Fibroblast of lung (primary cell): ENCODE data around the gene RAVER2. TPM values are rescaled to one million over a fixed set of nuclear protein-coding genes. Genes with fewer than 3 reads are reported as not detected.

ENCODE experiments used
- DNase-seq, 2 donors: peaks; one replicate each; pipeline versions ENCODE4 v3.0.0 to v3.0.0-alpha.2; 2010; ENCODE audit warnings: low read depth in 2 of 2
- H2AFZ ChIP-seq: 2 replicates; pipeline ENCODE4 v1.5.1; 2012; ENCODE audit warnings: low read length, control low read depth, inconsistent platforms
- H3K27ac ChIP-seq: 2 replicates; pipeline ENCODE4 v1.5.1; 2011; ENCODE audit warnings: low read length, control low read depth; ENCODE audit not compliant: insufficient read depth
- H3K27me3 ChIP-seq: 2 replicates; pipeline ENCODE4 v1.5.1; 2011; ENCODE audit warnings: mild to moderate bottlenecking, low read length; ENCODE audit not compliant: control insufficient read depth, insufficient read depth
- H3K36me3 ChIP-seq: 2 replicates; pipeline ENCODE4 v1.5.1; 2011; ENCODE audit warnings: low read length; ENCODE audit not compliant: control insufficient read depth, insufficient read depth
- H3K4me1 ChIP-seq: 2 replicates; pipeline ENCODE4 v1.5.1; 2011; ENCODE audit warnings: low read length; ENCODE audit not compliant: control insufficient read depth, insufficient read depth; ENCODE audit errors: extremely low read depth
- H3K4me2 ChIP-seq: 2 replicates; pipeline ENCODE4 v1.5.1; 2011; ENCODE audit warnings: low read length, control low read depth; ENCODE audit not compliant: insufficient read depth; ENCODE audit errors: extremely low read depth
- H3K4me3 ChIP-seq, 4 experiments: fragments of 200-600 bp in 1 of 4; sonication (generic) in 1 of 4; replicated peaks in 1 of 4; 2 replicates each; pipeline ENCODE4 v1.5.1; 2011 to 2016; ENCODE audit warnings: low read length in 4 of 4, low read depth in 3 of 4, mild to moderate bottlenecking in 3 of 4, control low read depth in 2 of 4, inconsistent platforms in 1 of 4, mixed read lengths in 1 of 4; ENCODE audit not compliant: insufficient read depth in 1 of 4; ENCODE audit errors: control extremely low read depth in 1 of 4
- H3K79me2 ChIP-seq: 2 replicates; pipeline ENCODE4 v1.5.1; 2012; ENCODE audit warnings: mild to moderate bottlenecking, low read length, inconsistent platforms; ENCODE audit not compliant: control insufficient read depth, insufficient read depth
- H3K9ac ChIP-seq: 2 replicates; pipeline ENCODE4 v1.5.1; 2011; ENCODE audit warnings: mild to moderate bottlenecking, low read length, control low read depth; ENCODE audit not compliant: insufficient read depth
- H3K9me3 ChIP-seq: 2 replicates; pipeline ENCODE4 v1.5.1; 2012; ENCODE audit warnings: low read depth, low read length; ENCODE audit not compliant: control insufficient read depth, insufficient read depth
- H4K20me1 ChIP-seq: 2 replicates; pipeline ENCODE4 v1.5.1; 2011; ENCODE audit warnings: low read length; ENCODE audit not compliant: control insufficient read depth, insufficient read depth; ENCODE audit errors: extremely low read depth
- CTCF ChIP-seq, 2 donors: IDR thresholded peaks in 1 of 2; conservative IDR thresholded peaks in 1 of 2; 1 replicate in 1 of 2; 2 replicates in 1 of 2; pipeline ENCODE4 v1.5.1; 2011 to 2012; ENCODE audit warnings: low read length in 2 of 2, control low read depth in 1 of 2, inconsistent platforms in 1 of 2, low read depth in 1 of 2, mild to moderate bottlenecking in 1 of 2
- EZH2 ChIP-seq: IDR thresholded peaks from 2 replicates; pipeline ENCODE4 v1.5.1; 2012; ENCODE audit warnings: low read length, control low read depth, mild to moderate bottlenecking; ENCODE audit errors: missing control alignments
- polyA plus RNA-seq, 2 donors: library from polyadenylated mRNA; depleted of rRNA in 1 of 2; stranded (reverse) in 1 of 2; unstranded in 1 of 2; fragments of >200 nt; gene quantifications; 2 replicates each; pipeline ENCODE4 v1.2.1, GENCODE V29; 2011 to 2012; ENCODE audit warnings: missing spikeins in 1 of 2
- total RNA-seq: library from RNA; depleted of rRNA; stranded (reverse); fragments of >200 nt; gene quantifications from 2 replicates; pipeline ENCODE4 v1.2.1, GENCODE V29; 2014

RAVER2 gene
- total and polyA plus RNA-seq, 2 donors (not counting 1 experiment from before 2014, with no cell fraction given) = 4.3 to 5.6 TPM

- peaks cover 15% of the 10 kb centered on the region for H3K36me3 ChIP-seq
Observed at GRCh38 chr1:64856553-64856952, 111.7 kb downstream of the RAVER2 start.

GRCh38 chr1:64857347-64857746, 112.5 kb downstream of the RAVER2 start:
- no peak overlapping the region for H3K9ac ChIP-seq
- no peaks in the 10 kb centered on the region for H3K27me3 ChIP-seq
- H3K4me1 ChIP-seq = no peaks in the 10 kb centered on the region
- H3K79me2 ChIP-seq = no peaks in the 10 kb centered on the region
- no peak overlapping the region for H3K27ac ChIP-seq
- no peak overlapping the region for H3K4me2 ChIP-seq
- TF ChIP-seq CTCF (conservative IDR thresholded peaks at IDR 0.05 in 1 of 2, IDR thresholded peaks at IDR 0.05 in 1 of 2; ENCODE audit: low read depth in 1 of 2, low read length in 2 of 2) = no peak
- no peak for TF ChIP-seq EZH2
- no peaks in the 10 kb centered on the region for H3K9me3 ChIP-seq
- peaks cover 15% of the 10 kb centered on the region for H3K36me3 ChIP-seq
- no peak for DNase-seq
- no peak overlapping the region for H3K4me3 ChIP-seq
- no peak overlapping the region for H2AFZ ChIP-seq
- H4K20me1 ChIP-seq = no peaks in the 10 kb centered on the region

More at GRCh38 chr1:64856553-64856952, 111.7 kb downstream of the RAVER2 start:
- Histone ChIP-seq H3K27me3 (no peaks in the 10 kb centered on the region), H3K9ac (no peak overlapping the region), H2AFZ (no peak overlapping the region), H3K4me1 (no peaks in the 10 kb centered on the region), H3K4me3 (no peak overlapping the region), H4K20me1 (no peaks in the 10 kb centered on the region), H3K4me2 (no peak overlapping the region), H3K79me2 (no peaks in the 10 kb centered on the region), H3K9me3 (no peaks in the 10 kb centered on the region), H3K27ac (no peak overlapping the region)
- no peak for TF ChIP-seq CTCF (conservative IDR thresholded peaks at IDR 0.05 in 1 of 2, IDR thresholded peaks at IDR 0.05 in 1 of 2; ENCODE audit: low read depth in 1 of 2, low read length in 2 of 2)
- no peak for TF ChIP-seq EZH2
- DNase-seq = peak in 1 of 2 donors; percentile 6

- no peaks in the 10 kb centered on the region for H3K27me3 ChIP-seq
- no peak overlapping the region for H3K4me3 ChIP-seq
- H3K27ac ChIP-seq = no peak overlapping the region
- no peak overlapping the region for H3K9ac ChIP-seq
- no peaks in the 10 kb centered on the region for H3K79me2 ChIP-seq
- H2AFZ ChIP-seq = no peak overlapping the region
- DNase-seq = peak in 1 of 2 donors; percentile 45
- H3K36me3 ChIP-seq = peaks cover 15% of the 10 kb centered on the region
- no peak overlapping the region for H3K4me2 ChIP-seq
- no peaks in the 10 kb centered on the region for H3K9me3 ChIP-seq
- peak in 1 of 2 donors; percentile 47 for TF ChIP-seq CTCF (conservative IDR thresholded peaks at IDR 0.05 in 1 of 2, IDR thresholded peaks at IDR 0.05 in 1 of 2; ENCODE audit: low read depth in 1 of 2, low read length in 2 of 2)
- no peak for TF ChIP-seq EZH2
- H3K4me1 ChIP-seq = no peaks in the 10 kb centered on the region
- H4K20me1 ChIP-seq = no peaks in the 10 kb centered on the region
Observed at GRCh38 chr1:64861611-64862010, 116.7 kb downstream of the RAVER2 start.
